Loucy (cell line): ENCODE data around the gene HDAC11.

Experiments
- H2AFZ ChIP-seq: fragments of 200-600 bp; sonication (generic); 2 replicates; pipeline ENCODE4 v1.6.0; 2016; ENCODE audit warnings: antibody characterized with exemption, mild to moderate bottlenecking, low read length, moderate library complexity
- H3F3A ChIP-seq: fragments of 200-600 bp; 2 replicates; pipeline ENCODE4 v1.6.0; 2016; ENCODE audit warnings: antibody characterized with exemption, low read depth, mild to moderate bottlenecking
- H3K27me3 ChIP-seq: fragments of 200-600 bp; sonication (generic); 2 replicates; pipeline ENCODE4 v1.6.1; 2014; ENCODE audit warnings: low read length, mild to moderate bottlenecking; ENCODE audit not compliant: insufficient read depth, poor library complexity, severe bottlenecking
- H3K36me3 ChIP-seq: fragments of 200-600 bp; sonication (generic); 2 replicates; pipeline ENCODE4 v1.6.1; 2016; ENCODE audit warnings: low read length; ENCODE audit not compliant: insufficient read depth
- H3K4me1 ChIP-seq: fragments of 200-600 bp; sonication (generic); 2 replicates; pipeline ENCODE4 v1.5.1; 2014; ENCODE audit warnings: low read length, mild to moderate bottlenecking; ENCODE audit not compliant: insufficient read depth, poor library complexity, severe bottlenecking
- H3K4me2 ChIP-seq: fragments of 200-600 bp; sonication (generic); 2 replicates; pipeline ENCODE4 v1.6.0; 2014; ENCODE audit warnings: antibody characterized with exemption, low read length, low read depth, mild to moderate bottlenecking; ENCODE audit not compliant: poor library complexity, severe bottlenecking
- H3K4me3 ChIP-seq: fragments of 200-600 bp; sonication (generic); 2 replicates; pipeline ENCODE4 v1.5.1; 2014; ENCODE audit warnings: low read length, mild to moderate bottlenecking, mixed read lengths; ENCODE audit not compliant: poor library complexity, severe bottlenecking
- H3K79me2 ChIP-seq: fragments of 200-600 bp; sonication (generic); 2 replicates; pipeline ENCODE4 v1.6.1; 2014; ENCODE audit warnings: low read length; ENCODE audit not compliant: insufficient read depth
- H3K9ac ChIP-seq: fragments of 200-600 bp; sonication (generic); 2 replicates; pipeline ENCODE4 v1.6.0; 2014; ENCODE audit warnings: mild to moderate bottlenecking, low read depth, low read length, moderate library complexity; ENCODE audit not compliant: poor library complexity, severe bottlenecking
- H3K9me2 ChIP-seq: fragments of 200-600 bp; sonication (generic); replicated peaks from 2 replicates; pipeline ENCODE4 v1.6.1; 2016; ENCODE audit warnings: low read depth, low read length, mixed read lengths
- H3K9me3 ChIP-seq: fragments of 200-600 bp; sonication (generic); 2 replicates; pipeline ENCODE4 v1.6.1; 2014; ENCODE audit warnings: mild to moderate bottlenecking, antibody characterized with exemption, low read length, low read depth; ENCODE audit not compliant: insufficient read depth
- H4K20me1 ChIP-seq: fragments of 200-600 bp; sonication (generic); 2 replicates; pipeline ENCODE4 v1.6.0; 2014; ENCODE audit warnings: antibody characterized with exemption, low read length, mild to moderate bottlenecking; ENCODE audit not compliant: insufficient read depth, poor library complexity, severe bottlenecking
- EZH2phosphoT487 ChIP-seq: fragments of 200-600 bp; IDR thresholded peaks from 2 replicates; pipeline ENCODE4 v1.6.1; 2018; ENCODE audit warnings: antibody characterized with exemption, mild to moderate bottlenecking, moderate library complexity, borderline replicate concordance
- TF ChIP-seq, protein P1 (sequence below): fragments of 200-600 bp; sonication (generic); conservative IDR thresholded peaks from 2 replicates; pipeline ENCODE4 v1.5.1; 2014; ENCODE audit warnings: mild to moderate bottlenecking, antibody characterized with exemption, low read length

The HDAC11 gene

DNA sequence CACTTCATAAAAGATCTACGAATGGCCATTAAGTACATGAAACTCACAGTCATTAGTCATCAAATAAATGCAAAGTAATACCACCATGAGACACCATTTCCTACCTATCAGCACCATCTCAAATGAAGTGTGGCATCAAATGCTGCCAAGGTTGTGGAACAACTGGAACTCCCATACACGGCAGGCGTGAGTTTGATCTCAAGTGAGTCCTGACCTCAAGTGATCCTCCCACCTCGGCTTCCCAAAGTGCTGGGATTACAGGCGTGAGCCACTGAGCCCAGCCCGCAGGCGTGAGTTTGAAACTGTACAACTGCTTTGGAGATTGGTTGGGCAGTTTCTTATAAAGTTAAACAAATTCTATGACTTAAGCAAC is 28.8 kb upstream of the HDAC11 start:
- TF ChIP-seq EZH2phosphoT487: no peak
- TF ChIP-seq, protein P1, sequence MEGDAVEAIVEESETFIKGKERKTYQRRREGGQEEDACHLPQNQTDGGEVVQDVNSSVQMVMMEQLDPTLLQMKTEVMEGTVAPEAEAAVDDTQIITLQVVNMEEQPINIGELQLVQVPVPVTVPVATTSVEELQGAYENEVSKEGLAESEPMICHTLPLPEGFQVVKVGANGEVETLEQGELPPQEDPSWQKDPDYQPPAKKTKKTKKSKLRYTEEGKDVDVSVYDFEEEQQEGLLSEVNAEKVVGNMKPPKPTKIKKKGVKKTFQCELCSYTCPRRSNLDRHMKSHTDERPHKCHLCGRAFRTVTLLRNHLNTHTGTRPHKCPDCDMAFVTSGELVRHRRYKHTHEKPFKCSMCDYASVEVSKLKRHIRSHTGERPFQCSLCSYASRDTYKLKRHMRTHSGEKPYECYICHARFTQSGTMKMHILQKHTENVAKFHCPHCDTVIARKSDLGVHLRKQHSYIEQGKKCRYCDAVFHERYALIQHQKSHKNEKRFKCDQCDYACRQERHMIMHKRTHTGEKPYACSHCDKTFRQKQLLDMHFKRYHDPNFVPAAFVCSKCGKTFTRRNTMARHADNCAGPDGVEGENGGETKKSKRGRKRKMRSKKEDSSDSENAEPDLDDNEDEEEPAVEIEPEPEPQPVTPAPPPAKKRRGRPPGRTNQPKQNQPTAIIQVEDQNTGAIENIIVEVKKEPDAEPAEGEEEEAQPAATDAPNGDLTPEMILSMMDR: no peak
- no peaks in the 10 kb centered on the region for H3K9me3 ChIP-seq
- no peaks in the 10 kb centered on the region for H4K20me1 ChIP-seq
- H3K4me1 ChIP-seq: peaks cover 8% of the 10 kb centered on the region
- no peak overlapping the region for H3K9ac ChIP-seq
- H3K9me2 ChIP-seq: no peaks in the 10 kb centered on the region
- no peaks in the 10 kb centered on the region for H3K36me3 ChIP-seq
- H3F3A ChIP-seq: no peaks in the 10 kb centered on the region
- no peaks in the 10 kb centered on the region for H3K79me2 ChIP-seq
- H3K4me3 ChIP-seq: peak overlapping the region; percentile 60
- H3K27me3 ChIP-seq: no peaks in the 10 kb centered on the region
- H2AFZ ChIP-seq: peak overlapping the region; percentile 73; the same call in 1 of the 2 replicates
- H3K4me2 ChIP-seq: peak overlapping the region; percentile 59

DNA sequence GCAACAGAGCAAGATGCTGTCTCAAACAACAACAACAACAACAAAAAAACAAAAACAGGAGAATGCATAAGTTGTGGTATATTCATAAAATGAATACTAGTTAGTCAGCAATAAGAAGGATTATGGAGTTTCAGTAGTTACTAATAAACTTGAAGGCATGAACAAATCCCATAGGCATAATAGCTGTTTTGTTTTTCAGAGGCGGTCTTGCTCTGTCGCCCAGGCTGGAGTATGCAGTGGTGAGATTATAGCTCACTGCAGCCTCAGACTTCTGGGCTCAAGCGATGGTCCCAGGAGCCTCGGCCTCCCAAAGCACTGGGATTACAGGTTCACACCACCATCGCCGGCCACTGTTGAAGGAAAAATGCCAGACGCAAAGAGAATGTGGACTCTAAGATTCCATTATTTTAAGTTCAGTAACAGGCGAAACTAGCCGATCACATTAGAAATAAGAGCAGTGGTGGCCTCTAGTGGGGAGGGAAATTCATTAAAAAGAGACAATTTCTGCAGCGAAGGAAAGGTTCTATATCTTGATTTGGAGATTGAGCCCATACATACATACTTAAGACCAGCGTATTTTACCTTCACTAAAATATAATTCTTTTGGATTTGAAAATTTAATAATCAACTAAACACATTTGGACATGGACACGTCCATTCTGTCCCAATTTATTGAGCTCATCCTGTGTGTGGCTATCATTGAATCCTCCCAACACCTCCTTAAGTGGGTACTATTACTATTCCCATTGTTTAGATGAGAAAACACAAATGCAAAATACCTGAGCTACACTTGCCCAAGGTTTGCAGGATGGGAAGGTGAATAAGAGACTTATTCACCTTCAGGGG is 27.4 kb upstream of the HDAC11 start:
- no peaks in the 10 kb centered on the region for H4K20me1 ChIP-seq
- no peaks in the 10 kb centered on the region for H3F3A ChIP-seq
- H3K36me3 ChIP-seq: no peaks in the 10 kb centered on the region
- peak overlapping the region; percentile 48 for H3K4me3 ChIP-seq
- H3K4me2 ChIP-seq: peak overlapping the region; percentile 59
- no peak overlapping the region for H3K9ac ChIP-seq
- H3K9me3 ChIP-seq: no peaks in the 10 kb centered on the region
- H3K9me2 ChIP-seq: no peaks in the 10 kb centered on the region
- TF ChIP-seq, protein P1: peak; percentile 83
- no peak for TF ChIP-seq EZH2phosphoT487
- peak overlapping the region; percentile 65; the same call in 1 of the 2 replicates for H2AFZ ChIP-seq
- H3K79me2 ChIP-seq: no peaks in the 10 kb centered on the region
- H3K27me3 ChIP-seq: no peaks in the 10 kb centered on the region
- peaks cover 8% of the 10 kb centered on the region for H3K4me1 ChIP-seq

DNA sequence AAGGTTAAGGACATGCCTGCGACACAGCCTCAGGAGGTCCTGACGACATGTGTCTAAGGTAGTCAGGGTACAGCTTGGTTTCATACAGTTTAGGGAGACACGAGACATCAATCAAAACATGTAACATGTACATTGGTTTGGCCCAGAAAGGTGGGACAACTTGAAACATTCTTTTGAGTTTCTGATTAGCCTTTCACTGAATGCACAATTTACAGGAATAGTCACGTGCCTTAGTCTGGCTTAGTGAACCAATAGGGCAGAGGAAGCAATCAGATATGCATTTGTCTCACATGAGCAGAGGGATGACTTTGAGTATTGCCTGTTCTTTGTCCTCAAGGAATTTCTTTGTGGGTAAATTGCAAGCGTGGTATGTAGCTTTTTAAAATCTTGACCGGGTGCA is 24.5 kb upstream of the HDAC11 start:
- Histone ChIP-seq H4K20me1 (no peaks in the 10 kb centered on the region), H3F3A (no peaks in the 10 kb centered on the region), H3K9me3 (no peaks in the 10 kb centered on the region), H2AFZ (no peak overlapping the region), H3K4me1 (peaks cover 8% of the 10 kb centered on the region), H3K36me3 (no peaks in the 10 kb centered on the region), H3K79me2 (no peaks in the 10 kb centered on the region), H3K9ac (no peak overlapping the region), H3K27me3 (no peaks in the 10 kb centered on the region), H3K4me2 (no peak overlapping the region), H3K4me3 (no peak overlapping the region), H3K9me2 (no peaks in the 10 kb centered on the region)
- no peak for TF ChIP-seq EZH2phosphoT487
- TF ChIP-seq, protein P1: no peak
